ENCODE data around the gene OVAAL. TPM values are rescaled to one million over a fixed set of nuclear protein-coding genes. Genes with fewer than 3 reads are reported as not detected.

The OVAAL gene
- total and polyA plus RNA-seq, 9 of the 15 experiments (the other 6 are each of a cell fraction or from before 2014, with no cell fraction given): 0.04 to 0.18 (median 0.08) TPM; not detected in 4

DNA sequence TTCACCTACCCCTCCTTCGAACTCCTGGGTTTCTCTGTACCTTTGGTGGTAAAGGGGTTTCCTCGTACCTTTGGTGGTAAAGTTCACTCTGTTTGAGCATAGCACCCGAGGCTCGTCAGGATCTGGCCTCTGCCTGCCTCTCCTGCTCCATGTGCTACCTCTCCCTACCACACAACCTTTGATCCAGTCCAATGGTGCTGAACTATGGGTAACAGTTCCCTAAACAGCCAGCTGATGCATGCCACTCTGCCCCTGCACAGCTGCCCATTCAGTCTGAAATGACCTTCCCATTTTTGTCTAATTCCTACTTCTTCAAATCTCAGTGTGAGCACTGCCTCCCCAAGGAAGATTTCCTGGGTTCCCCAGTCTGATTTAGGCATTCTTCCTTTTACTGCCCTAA is 14.0 kb downstream of the OVAAL start:
- BruUV-seq (replicated peaks): no TSS peak
- CTCF ChIA-PET (ENCODE audit: low intra/inter-chr PET ratio): no interaction called here
- TF ChIP-seq ZNF384 (IDR thresholded peaks at IDR 0.05; ENCODE audit: low read depth, low read length): no peak
- TF ChIP-seq MCM5 (IDR thresholded peaks at IDR 0.05; ENCODE audit: low read depth): no peak
- no peak for TF ChIP-seq POLR2AphosphoS2 (IDR thresholded peaks at IDR 0.05; ENCODE audit: low read length)
- TF ChIP-seq, protein P1, sequence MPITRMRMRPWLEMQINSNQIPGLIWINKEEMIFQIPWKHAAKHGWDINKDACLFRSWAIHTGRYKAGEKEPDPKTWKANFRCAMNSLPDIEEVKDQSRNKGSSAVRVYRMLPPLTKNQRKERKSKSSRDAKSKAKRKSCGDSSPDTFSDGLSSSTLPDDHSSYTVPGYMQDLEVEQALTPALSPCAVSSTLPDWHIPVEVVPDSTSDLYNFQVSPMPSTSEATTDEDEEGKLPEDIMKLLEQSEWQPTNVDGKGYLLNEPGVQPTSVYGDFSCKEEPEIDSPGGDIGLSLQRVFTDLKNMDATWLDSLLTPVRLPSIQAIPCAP (CRISPR knock-in tag; IDR thresholded peaks at IDR 0.05; ENCODE audit: borderline replicate concordance): no peak
- no peak for TF ChIP-seq KAT7 (CRISPR knock-in tag; IDR thresholded peaks at IDR 0.05; ENCODE audit: borderline replicate concordance)
- TF ChIP-seq NFYB (IDR thresholded peaks at IDR 0.05; ENCODE audit: extremely low read depth, insufficient read length): no peak
- TF ChIP-seq MEF2A (IDR thresholded peaks at IDR 0.05; ENCODE audit: control insufficient read depth, low read depth, low read length): no peak
- TF ChIP-seq, protein P2, sequence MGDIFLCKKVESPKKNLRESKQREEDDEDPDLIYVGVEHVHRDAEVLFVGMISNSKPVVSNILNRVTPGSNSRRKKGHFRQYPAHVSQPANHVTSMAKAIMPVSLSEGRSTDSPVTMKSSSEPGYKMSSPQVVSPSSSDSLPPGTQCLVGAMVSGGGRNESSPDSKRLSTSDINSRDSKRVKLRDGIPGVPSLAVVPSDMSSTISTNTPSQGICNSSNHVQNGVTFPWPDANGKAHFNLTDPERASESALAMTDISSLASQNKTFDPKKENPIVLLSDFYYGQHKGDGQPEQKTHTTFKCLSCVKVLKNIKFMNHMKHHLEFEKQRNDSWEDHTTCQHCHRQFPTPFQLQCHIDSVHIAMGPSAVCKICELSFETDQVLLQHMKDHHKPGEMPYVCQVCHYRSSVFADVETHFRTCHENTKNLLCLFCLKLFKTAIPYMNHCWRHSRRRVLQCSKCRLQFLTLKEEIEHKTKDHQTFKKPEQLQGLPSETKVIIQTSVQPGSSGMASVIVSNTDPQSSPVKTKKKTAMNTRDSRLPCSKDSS (IDR thresholded peaks at IDR 0.05; ENCODE audit: low read depth, partially characterized antibody): no peak
- TF ChIP-seq, protein P3, sequence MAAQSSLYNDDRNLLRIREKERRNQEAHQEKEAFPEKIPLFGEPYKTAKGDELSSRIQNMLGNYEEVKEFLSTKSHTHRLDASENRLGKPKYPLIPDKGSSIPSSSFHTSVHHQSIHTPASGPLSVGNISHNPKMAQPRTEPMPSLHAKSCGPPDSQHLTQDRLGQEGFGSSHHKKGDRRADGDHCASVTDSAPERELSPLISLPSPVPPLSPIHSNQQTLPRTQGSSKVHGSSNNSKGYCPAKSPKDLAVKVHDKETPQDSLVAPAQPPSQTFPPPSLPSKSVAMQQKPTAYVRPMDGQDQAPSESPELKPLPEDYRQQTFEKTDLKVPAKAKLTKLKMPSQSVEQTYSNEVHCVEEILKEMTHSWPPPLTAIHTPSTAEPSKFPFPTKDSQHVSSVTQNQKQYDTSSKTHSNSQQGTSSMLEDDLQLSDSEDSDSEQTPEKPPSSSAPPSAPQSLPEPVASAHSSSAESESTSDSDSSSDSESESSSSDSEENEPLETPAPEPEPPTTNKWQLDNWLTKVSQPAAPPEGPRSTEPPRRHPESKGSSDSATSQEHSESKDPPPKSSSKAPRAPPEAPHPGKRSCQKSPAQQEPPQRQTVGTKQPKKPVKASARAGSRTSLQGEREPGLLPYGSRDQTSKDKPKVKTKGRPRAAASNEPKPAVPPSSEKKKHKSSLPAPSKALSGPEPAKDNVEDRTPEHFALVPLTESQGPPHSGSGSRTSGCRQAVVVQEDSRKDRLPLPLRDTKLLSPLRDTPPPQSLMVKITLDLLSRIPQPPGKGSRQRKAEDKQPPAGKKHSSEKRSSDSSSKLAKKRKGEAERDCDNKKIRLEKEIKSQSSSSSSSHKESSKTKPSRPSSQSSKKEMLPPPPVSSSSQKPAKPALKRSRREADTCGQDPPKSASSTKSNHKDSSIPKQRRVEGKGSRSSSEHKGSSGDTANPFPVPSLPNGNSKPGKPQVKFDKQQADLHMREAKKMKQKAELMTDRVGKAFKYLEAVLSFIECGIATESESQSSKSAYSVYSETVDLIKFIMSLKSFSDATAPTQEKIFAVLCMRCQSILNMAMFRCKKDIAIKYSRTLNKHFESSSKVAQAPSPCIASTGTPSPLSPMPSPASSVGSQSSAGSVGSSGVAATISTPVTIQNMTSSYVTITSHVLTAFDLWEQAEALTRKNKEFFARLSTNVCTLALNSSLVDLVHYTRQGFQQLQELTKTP (IDR thresholded peaks at IDR 0.05; ENCODE audit: low read depth in 1 of 2, partially characterized antibody in 2 of 2): no peak
- TF ChIP-seq MECOM (CRISPR knock-in tag; IDR thresholded peaks at IDR 0.05): no peak
- TF ChIP-seq, protein P4, sequence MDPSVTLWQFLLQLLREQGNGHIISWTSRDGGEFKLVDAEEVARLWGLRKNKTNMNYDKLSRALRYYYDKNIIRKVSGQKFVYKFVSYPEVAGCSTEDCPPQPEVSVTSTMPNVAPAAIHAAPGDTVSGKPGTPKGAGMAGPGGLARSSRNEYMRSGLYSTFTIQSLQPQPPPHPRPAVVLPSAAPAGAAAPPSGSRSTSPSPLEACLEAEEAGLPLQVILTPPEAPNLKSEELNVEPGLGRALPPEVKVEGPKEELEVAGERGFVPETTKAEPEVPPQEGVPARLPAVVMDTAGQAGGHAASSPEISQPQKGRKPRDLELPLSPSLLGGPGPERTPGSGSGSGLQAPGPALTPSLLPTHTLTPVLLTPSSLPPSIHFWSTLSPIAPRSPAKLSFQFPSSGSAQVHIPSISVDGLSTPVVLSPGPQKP (CRISPR knock-in tag; IDR thresholded peaks at IDR 0.05): no peak
- TF ChIP-seq NCOA1 (IDR thresholded peaks at IDR 0.05; ENCODE audit: low read depth): no peak
- no peak for TF ChIP-seq ZNF24 (IDR thresholded peaks at IDR 0.05)
- no peak for TF ChIP-seq DMBX1 (CRISPR knock-in tag; IDR thresholded peaks at IDR 0.05; ENCODE audit: borderline replicate concordance)

More for the DNA sequence above, 14.0 kb downstream of the OVAAL start:
- POLR2A ChIA-PET: interaction anchor here (1.0 to 1.2 kb wide), 2 partner anchors 9 to 13 kb away, joined by 3 read pairs; no protein-coding TSS in a partner anchor
- WGBS (ENCODE audit: insufficient coverage, low coverage, missing lambda C conversion rate): 60% methylated on average over 4 of the region's 4 CpGs
- H4K20me1 ChIP-seq (replicated peaks; ENCODE audit: control insufficient read depth, insufficient read depth, low read length): no peaks in the 10 kb centered on the region
- H3K27ac ChIP-seq (ENCODE audit: extremely low read depth, low read depth, low read length): no peak overlapping the region
- intact Hi-C loops (cut with micrococcal nuclease) (no loop called here), in situ Hi-C loops (cut with MboI) (no loop called here)
- H3K4me3 ChIP-seq: no peak overlapping the region
- no peaks in the 10 kb centered on the region for H3K9me1 ChIP-seq (ENCODE audit: control insufficient read depth, insufficient read depth, low read length)
- FAIRE-seq (no peak), DNase-seq (ENCODE audit: extremely low read depth in 1 of 4, low spot score in 3 of 4) (no peak), ATAC-seq (peak; percentile 58)
- H3K4me1 ChIP-seq (replicated peaks in 1 of 2; ENCODE audit: control insufficient read depth in 2 of 2, insufficient read depth in 2 of 2, low read length in 2 of 2): peaks cover 0 to 29% of the 10 kb centered on the region in 2 experiments; a peak in 4 of 5 replicates
- H3K36me3 ChIP-seq (ENCODE audit: control insufficient read depth, insufficient read depth, low read length): no peaks in the 10 kb centered on the region
- H3K9me3 ChIP-seq (replicated peaks; ENCODE audit: control insufficient read depth, insufficient read depth, low read depth, low read length): no peaks in the 10 kb centered on the region
- peak overlapping the region; percentile 83 for H2AFZ ChIP-seq (ENCODE audit: low read depth, low read length)
- H3K9ac ChIP-seq (ENCODE audit: insufficient read depth in 1 of 2, low read depth in 2 of 2, low read length in 2 of 2): 0 out of 4 replicates have a peak overlapping the region, but pooled peaks of 1 of the 2 experiments have one; percentile 39
- H3K27me3 ChIP-seq (ENCODE audit: control insufficient read depth in 2 of 2, insufficient read depth in 2 of 2, low read length in 2 of 2): no peaks in the 10 kb centered on the region
- no peak overlapping the region for H3K4me2 ChIP-seq (ENCODE audit: insufficient read depth, low read length)
- H3K79me2 ChIP-seq (ENCODE audit: control insufficient read depth, insufficient read depth, low read length): no peaks in the 10 kb centered on the region
